Osteoblast (primary cell): ENCODE measurements around the gene ADGRE1. TPM values are rescaled to one million over a fixed set of nuclear protein-coding genes. Genes with fewer than 3 reads are reported as not detected.

Experiments used
- DNase-seq: peaks from one replicate; pipeline ENCODE4 v3.0.0; 2011; ENCODE audit warnings: low spot score, mixed read lengths; ENCODE audit not compliant: insufficient read length; ENCODE audit errors: missing footprints
- H2AFZ ChIP-seq: 2 replicates; pipeline ENCODE4 v1.6.0; 2011; ENCODE audit warnings: mild to moderate bottlenecking, low read length
- H3K27ac ChIP-seq: 2 replicates; pipeline ENCODE4 v1.5.1; 2011; ENCODE audit warnings: mild to moderate bottlenecking, low read depth, low read length, moderate library complexity
- H3K27me3 ChIP-seq: 2 replicates; pipeline ENCODE4 v1.6.0; 2012; ENCODE audit warnings: mild to moderate bottlenecking, control low read depth, inconsistent platforms, low read length, moderate library complexity; ENCODE audit not compliant: insufficient read depth
- H3K36me3 ChIP-seq: 2 replicates; pipeline ENCODE4 v1.5.1; 2011; ENCODE audit warnings: mild to moderate bottlenecking, low read length, control low read depth, moderate library complexity; ENCODE audit not compliant: insufficient read depth
- H3K4me1 ChIP-seq: 2 replicates; pipeline ENCODE4 v1.5.1; 2011; ENCODE audit warnings: mild to moderate bottlenecking, low read length, control low read depth, moderate library complexity; ENCODE audit not compliant: insufficient read depth
- H3K4me2 ChIP-seq: 2 replicates; pipeline ENCODE4 v1.6.0; 2011; ENCODE audit warnings: mild to moderate bottlenecking, low read length; ENCODE audit not compliant: insufficient read depth
- H3K4me3 ChIP-seq: fragments of 200-600 bp; sonication (generic); 3 replicates; pipeline ENCODE4 v1.5.1; 2012; ENCODE audit warnings: mild to moderate bottlenecking, low read length, inconsistent platforms; ENCODE audit not compliant: insufficient read depth
- H3K79me2 ChIP-seq: 2 replicates; pipeline ENCODE4 v1.6.0; 2012; ENCODE audit warnings: mild to moderate bottlenecking, low read length, control low read depth, inconsistent platforms; ENCODE audit not compliant: insufficient read depth
- H3K9me3 ChIP-seq: 2 replicates; pipeline ENCODE4 v1.5.1; 2011; ENCODE audit warnings: low read depth, low read length, control low read depth
- H4K20me1 ChIP-seq: 2 replicates; pipeline ENCODE4 v1.6.0; 2012; ENCODE audit warnings: mild to moderate bottlenecking, low read length, control low read depth; ENCODE audit not compliant: insufficient read depth
- CTCF ChIP-seq: IDR thresholded peaks from 2 replicates; pipeline ENCODE4 v1.5.1; 2011; ENCODE audit warnings: mild to moderate bottlenecking, low read depth, low read length, moderate library complexity; ENCODE audit errors: extremely low read depth
- total RNA-seq: library from RNA; depleted of rRNA; stranded (reverse); fragments of >200 nt; gene quantifications from 2 replicates; pipeline ENCODE4 v1.2.3, GENCODE V29; 2012

Gene ADGRE1
- total RNA-seq, 1 donor, result not detected

GRCh38 chr19:6956573-6956972, 69.2 kb downstream of the ADGRE1 start:
- no peak for DNase-seq
- Histone ChIP-seq H3K36me3 (no peaks in the 10 kb centered on the region), H3K4me1 (no peaks in the 10 kb centered on the region), H3K27ac (no peak overlapping the region), H3K27me3 (no peaks in the 10 kb centered on the region), H3K79me2 (no peaks in the 10 kb centered on the region), H3K4me2 (no peak overlapping the region), H3K4me3 (no peak overlapping the region), H3K9me3 (peaks cover 2% of the 10 kb centered on the region), H4K20me1 (no peaks in the 10 kb centered on the region), H2AFZ (no peak overlapping the region)
- no peak for TF ChIP-seq CTCF

- H3K36me3 ChIP-seq, result no peaks in the 10 kb centered on the region
- no peak overlapping the region for H3K4me2 ChIP-seq
- H3K27ac ChIP-seq, result no peak overlapping the region
- no peaks in the 10 kb centered on the region for H3K79me2 ChIP-seq
- no peak for DNase-seq
- no peak for TF ChIP-seq CTCF
- H3K4me1 ChIP-seq, result no peaks in the 10 kb centered on the region
- H3K27me3 ChIP-seq, result no peaks in the 10 kb centered on the region
- H4K20me1 ChIP-seq, result no peaks in the 10 kb centered on the region
- H3K9me3 ChIP-seq, result peaks cover 2% of the 10 kb centered on the region
- H3K4me3 ChIP-seq, result no peak overlapping the region
- H2AFZ ChIP-seq, result no peak overlapping the region
Measured at GRCh38 chr19:6958791-6959190, 71.4 kb downstream of the ADGRE1 start.

DNA sequence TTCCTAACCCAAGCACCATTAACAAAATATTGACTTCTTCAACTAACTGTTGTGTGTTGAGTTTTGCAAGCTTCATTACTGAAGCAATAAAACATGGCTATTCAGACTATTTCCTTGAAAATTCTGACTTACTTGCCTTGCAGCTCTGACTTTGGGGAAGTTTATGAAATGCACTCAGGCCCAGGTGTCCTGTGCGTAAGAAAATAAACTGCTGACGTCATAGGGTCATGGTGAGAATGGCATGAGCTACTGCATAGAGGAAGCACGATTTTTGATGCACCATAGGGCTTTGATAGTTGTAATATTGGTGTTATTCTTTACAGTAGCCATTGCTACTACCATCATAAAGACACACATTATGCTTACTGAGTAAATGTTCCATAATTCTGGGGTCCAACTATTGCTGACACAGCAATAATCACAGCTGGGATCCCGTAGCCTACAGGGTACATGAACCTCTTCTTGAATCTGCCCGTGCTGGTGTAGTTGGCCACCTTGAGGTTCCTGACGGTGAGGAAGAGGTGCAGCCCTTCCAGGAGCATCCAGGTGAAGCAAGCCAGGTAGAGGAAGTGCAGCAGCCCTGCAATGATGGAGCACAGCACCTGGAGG, 76.0 kb downstream of the ADGRE1 start:
- Histone ChIP-seq H2AFZ (no peak overlapping the region), H3K27me3 (no peaks in the 10 kb centered on the region), H3K4me2 (no peak overlapping the region), H3K4me3 (no peak overlapping the region), H3K36me3 (no peaks in the 10 kb centered on the region), H3K9me3 (peaks cover 2% of the 10 kb centered on the region), H4K20me1 (no peaks in the 10 kb centered on the region), H3K4me1 (no peaks in the 10 kb centered on the region), H3K27ac (no peak overlapping the region), H3K79me2 (no peaks in the 10 kb centered on the region)
- no peak for TF ChIP-seq CTCF
- DNase-seq, result no peak

- Histone ChIP-seq H3K27ac (no peak overlapping the region), H3K9me3 (peaks cover 2% of the 10 kb centered on the region), H3K4me1 (no peaks in the 10 kb centered on the region), H3K4me2 (no peak overlapping the region), H3K27me3 (no peaks in the 10 kb centered on the region), H4K20me1 (no peaks in the 10 kb centered on the region), H2AFZ (no peak overlapping the region), H3K36me3 (no peaks in the 10 kb centered on the region), H3K79me2 (no peaks in the 10 kb centered on the region), H3K4me3 (no peak overlapping the region)
- peak; percentile 10 for TF ChIP-seq CTCF
- no peak for DNase-seq
Measured at GRCh38 chr19:6963937-6964336, 76.6 kb downstream of the ADGRE1 start.
